ENCODE measurements around the gene ARFRP1.
"Not testable (repeated sequence)": the region's sequence is repeated elsewhere in the genome, so short reads cannot be mapped to it uniquely, and the experiment has no call there.

Gene ARFRP1

DNA sequence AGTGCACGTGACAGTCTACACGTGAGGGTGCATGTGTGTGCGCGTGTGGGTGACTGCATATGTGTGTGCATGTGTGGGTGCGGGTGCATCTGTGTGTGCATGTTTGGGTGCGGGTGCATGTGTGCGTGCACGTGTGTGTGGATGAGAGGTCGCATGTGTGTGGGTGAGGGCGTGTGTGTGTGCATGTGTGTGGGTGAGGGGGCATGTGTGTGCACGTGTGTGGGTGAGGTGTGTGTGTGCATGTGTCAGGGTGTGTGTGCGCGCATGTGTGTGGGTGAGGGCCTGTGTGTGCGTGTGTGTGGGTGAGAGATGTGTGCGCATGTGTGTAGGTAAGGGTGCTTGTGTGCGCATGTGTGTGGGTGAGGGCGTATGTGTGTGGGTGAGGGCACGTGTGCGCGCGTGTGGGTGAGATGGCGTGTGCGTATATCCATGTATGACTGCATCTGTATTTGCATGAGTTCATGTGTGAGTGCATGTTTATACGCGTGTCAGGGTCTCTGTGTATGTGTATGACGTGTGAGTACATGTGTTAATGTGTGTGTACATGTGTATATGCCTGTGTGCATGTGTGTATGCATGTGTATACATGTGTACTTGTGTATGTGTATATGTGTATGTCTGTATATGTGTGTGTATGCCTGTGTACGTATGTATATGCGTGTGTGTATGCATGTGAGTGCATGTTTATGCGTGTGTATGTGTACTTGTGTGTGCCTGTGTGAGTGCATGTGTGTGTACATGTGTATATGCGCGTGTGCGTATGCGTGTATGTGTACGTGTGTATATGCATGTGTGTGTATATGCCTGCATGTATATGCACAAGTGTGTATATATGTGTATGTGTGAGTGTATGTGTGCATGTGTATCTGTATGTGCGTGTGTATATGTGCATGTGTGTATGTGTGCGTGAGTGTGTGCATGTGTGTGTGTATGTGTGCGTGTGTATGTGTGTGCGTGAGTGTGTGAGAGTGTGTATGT, 24.6 kb upstream of the ARFRP1 start:
- no peak for DNase-seq

DNA sequence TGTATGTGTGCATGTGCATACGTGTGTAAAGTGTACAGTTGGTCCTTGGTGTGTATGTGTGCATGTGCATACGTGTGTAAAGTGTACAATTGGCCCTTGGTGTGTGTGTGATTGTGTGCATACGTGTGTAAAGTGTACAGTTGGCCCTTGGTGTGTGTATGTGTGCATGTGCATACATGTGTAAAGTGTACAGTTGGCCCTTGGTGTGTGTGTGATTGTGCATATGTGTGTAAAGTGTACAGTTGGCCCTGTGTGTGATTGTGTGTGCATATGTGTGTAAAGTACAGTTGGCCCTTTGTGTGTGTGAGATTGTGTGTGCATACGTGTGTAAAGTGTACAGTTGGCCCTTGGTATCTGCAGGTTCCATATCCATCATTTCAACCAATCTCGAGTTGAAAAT, 23.6 kb upstream of the ARFRP1 start:
- no peak for DNase-seq

DNA sequence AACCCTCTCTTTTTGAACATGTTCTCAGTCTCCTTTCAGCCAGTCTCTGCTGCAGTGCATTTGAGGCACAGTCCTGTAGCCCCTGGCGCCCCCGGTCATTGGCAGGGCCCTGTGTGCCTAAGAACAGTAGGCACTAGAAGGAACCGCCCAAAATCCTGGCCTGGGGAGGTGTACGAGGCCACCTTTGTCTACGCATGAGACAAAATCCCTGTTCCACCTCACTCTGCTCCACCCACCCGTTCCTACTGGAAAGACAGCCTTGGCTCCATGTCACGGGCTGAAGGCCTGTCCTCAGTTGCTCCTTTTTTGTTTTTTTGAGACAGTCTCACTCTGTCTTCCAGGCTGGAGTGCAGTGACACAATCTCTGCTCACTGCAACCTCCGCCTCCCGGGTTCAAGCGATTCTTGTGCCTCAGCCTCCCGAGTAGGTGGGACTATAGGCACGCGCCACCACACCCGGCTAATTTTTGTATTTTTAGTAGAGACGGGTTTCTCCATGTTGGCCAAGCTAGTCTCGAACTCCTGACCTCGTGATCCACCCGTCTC, 22.5 kb upstream of the ARFRP1 start:
- not testable (repeated sequence) for DNase-seq

DNA sequence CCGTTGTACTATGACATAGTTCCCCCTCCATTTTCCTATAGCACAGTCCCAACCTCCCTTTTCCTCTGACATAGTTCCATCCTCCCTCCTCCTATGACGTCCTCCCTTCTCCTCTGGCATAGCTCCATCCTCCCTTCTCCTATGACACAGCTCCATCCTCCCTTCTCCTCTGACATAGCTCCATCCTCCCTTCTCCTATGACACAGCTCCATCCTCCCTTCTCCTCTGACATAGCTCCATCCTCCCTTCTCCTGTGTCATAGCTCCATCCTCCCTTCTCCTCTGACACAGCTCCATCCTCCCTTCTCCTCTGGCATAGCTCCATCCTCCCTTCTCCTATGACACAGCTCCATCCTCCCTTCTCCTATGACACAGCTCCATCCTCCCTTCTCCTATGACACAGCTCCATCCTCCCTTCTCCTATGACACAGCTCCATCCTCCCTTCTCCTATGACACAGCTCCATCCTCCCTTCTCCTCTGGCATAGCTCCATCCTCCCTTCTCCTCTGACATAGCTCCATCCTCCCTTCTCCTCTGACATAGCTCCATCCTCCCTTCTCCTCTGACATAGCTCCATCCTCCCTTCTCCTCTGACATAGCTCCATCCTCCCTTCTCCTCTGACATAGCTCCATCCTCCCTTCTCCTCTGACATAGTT, 15.3 kb upstream of the ARFRP1 start:
- DNase-seq, result not testable (repeated sequence)

DNA sequence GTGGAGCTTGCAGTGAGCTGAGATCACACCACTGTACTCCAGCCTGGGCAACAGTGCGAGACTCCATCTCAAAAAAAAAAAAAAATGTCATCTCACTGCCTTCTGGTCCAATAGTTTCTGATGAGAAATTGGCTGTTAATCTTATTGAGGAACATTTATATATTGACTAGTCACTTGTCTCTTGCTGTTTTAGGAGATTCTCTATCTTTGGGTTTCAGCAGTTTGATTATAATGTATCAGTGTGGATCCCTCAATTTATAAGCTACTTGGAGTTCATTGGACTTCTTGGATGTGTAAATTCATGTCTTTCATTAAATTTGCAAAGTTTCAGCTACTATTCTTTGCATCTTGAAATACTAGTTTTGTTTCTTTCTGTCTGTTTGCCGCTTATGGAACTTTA, 11.2 kb upstream of the ARFRP1 start:
- DNase-seq, result no peak

DNA sequence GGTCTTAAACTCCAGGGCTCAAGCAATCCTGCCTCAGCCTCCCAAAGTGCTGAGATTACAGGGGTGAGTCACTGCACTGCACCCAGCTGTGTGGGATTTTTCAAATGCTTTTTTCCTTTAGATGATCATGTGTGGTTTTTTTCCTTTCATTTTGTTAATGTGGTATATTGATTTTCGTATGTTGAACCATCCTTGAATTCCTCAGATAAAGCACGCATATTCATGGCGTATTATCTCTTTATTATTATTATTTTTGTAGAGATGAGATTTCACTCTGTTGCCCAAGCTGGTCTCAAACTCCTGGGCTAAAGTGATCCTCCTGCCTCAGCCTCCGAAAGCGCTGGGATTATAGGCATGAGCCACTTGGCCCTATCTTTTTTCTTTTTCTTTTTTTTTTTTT, 7.1 kb upstream of the ARFRP1 start:
- DNase-seq, result no peak

DNA sequence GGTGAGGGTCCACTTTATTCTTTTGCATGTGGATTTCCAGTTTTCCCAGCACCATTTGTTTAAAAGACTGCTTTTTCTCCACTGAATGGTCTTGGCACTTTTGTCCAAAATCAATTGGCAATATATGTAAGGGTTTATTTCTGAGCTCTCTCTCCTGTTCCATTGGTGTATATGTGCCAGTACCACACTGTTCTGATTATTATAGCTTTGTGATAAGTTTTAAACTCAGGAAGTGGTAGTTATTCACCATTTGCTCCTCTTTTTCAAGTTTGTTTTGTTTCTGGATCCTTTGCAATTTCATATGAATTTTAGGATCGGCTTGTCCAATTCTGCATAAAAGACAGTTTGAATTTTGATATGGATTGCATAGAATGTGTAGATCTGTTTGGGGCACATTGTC, 4.4 kb upstream of the ARFRP1 start:
- DNase-seq, result no peak

DNA sequence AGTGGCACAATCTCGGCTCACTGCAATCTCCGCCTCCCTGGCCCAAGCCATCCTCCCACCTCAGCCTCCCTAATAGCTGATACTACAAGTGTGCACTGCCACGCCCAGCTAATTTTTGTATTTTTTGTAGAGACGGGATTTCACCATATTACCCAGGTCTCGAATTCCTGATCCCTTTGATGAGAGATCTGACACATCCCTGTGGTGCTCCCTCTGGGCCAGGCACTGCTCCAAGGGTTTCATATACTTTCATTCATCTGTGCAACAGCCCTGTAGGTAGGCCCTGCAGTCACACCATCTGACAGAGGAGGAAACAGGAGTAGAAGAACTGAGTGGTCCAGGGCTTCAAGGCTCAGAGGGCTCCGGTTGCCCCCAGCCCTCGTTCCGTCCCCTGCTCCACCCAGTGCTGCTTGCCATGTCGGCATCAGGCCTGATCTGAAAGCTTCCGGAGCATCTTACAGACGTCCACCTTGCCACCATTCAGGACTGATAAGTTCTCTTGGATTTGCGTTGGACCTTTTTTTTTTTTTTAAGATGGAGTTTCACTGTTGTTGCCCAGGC, 3.4 kb upstream of the ARFRP1 start:
- DNase-seq, result no peak

DNA sequence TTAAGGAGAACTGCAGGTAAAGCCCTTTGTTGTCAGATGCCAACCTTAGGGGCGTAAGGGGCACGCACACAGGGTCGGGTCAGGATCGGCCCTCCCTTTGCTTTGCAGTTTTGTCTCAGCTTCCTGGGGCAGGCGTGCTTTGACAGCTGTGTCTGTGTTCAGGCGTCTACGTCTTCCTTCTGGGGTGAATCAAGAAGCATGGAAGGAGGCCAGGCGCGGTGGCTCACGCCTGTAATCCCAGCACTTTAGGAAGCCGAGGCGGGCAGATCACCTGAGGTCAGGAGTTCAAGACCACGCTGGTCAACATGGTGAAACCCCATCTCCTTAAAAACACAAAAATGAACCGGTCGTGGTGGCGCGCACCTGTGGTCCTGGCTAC, 1.4 kb upstream of the ARFRP1 start:
- no peak for DNase-seq

DNA sequence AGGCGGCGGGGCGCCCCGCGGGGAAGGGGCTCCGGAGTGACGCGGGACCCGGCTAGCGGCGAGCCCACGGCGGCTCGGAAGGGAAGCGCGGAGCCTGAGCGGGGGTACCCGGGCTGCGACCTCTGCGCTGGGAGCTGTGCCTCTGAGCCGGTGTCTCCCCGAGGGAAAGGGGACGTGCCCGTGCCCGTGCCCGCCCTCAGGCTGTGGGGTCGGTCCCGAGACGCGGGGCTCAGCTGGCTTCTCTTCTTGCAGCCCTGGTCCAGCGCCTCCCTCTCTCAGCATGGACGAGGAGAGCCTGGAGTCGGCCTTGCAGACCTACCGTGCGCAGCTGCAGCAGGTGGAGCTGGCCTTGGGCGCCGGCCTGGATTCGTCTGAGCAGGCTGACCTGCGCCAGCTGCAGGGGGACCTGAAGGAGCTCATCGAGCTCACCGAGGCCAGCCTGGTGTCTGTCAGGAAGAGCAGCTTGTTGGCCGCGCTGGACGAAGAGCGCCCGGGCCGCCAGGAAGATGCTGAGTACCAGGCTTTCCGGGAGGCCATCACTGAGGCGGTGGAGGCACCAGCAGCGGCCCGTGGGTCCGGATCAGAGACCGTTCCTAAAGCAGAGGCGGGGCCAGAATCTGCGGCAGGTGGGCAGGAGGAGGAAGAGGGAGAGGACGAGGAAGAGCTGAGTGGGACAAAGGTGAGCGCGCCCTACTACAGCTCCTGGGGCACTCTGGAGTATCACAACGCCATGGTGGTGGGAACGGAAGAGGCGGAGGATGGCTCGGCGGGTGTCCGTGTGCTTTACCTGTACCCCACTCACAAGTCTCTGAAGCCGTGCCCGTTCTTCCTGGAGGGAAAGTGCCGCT, 749 bp upstream of the ARFRP1 start:
- no peak for DNase-seq

DNA sequence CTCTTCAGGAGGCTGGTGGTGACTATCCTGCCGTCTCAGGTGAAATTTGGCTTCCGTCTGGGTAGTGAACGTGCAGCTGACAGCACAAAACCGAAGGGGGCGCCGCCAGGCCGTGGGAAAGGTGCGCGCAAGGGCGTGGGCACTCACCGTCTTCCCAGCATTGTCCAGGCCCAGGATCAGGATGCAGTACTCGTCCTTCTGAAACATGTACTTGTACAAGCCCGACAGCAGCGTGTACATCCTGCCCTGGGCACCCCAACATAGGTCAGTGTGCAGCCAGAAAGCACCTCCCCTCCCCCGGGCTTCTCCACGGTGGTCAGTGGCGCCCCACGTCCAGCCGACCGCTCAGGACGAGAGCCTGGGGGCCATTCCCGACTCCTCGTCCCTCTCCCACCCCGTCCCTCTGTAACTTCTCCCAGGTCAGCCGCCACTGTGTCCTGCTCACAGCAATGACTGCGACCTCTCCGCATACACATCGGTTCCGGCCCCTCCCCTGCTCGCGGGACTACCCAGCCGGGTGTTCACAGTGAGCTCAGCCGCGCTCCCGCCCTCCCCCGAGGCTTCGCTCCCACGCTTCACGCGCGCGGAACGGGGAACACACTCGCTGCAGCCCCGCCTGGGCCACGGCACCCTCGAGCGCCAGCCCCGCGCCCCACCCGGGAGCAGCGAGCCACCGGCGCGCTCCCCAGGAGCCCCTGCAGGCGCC, 771 bp downstream of the ARFRP1 start:
- no peak for DNase-seq

DNA sequence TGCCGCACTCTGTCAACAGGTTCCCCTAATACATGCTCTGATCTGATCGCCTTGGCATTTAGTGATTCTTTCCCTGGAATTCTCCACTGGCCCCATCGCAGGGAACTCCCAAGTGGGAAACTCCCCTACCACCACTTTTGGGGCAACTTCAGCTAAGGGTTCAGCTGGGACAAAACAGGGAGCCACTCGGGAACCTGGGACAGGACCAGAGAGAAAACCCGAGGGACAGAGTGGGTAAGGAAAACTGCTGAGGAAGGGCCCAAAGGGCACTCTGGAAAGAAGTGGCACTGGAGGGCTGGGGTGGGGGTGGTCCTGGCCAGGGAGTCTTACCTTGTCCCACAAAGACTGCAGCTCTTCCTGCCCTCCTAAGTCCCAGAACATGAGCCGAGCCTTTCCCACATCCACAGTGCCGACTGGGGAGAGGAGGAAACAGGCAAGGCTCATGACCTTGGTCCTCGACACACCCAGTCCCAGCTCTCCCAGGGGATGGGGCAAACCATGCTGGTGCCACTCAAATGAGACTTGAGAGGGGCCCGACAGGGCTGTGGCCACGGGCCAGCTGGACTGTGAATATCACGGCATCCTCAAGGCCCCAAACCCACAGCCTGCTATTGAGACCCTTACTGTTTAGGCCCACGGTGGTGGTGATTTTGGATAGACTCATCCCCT, 1.6 kb downstream of the ARFRP1 start:
- no peak for DNase-seq

DNA sequence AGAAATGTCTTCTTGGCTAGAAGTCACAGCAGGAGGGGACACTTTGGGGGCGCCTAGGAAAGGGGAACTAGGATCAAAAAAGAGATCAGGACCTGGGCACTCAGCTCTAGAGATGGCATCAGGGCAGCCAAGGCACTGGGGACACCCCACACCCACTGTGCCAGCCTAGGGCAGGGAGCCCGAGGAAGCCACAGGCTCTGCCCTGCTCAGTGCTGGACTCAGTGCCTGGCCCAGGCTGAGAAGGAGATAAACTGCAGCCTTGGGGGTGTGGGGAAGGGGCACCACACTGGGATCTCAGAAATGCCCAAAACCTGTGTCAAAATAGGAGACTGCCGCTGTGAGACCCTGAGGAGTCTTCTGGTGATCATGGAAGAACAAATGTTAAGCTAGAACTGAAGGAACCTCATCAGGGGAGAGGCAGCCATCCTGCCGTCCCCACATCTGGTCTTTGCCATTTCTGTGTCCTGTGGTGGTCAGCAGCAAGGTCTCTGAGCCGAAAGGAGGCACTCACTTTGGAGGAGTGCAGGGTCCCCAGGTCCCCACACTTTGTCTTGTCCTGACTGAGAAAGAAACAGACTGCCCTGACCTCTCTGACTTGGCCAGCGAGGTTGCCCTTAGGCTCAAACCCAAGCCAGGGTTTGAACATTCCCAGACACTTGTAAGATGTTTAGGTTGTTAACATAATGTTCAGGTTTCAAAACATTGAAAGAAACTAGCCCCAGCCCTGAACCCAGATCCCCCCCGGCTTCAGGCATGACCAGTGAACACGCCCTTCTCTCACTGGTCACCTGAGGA, 2.3 kb downstream of the ARFRP1 start:
- DNase-seq, result no peak

DNA sequence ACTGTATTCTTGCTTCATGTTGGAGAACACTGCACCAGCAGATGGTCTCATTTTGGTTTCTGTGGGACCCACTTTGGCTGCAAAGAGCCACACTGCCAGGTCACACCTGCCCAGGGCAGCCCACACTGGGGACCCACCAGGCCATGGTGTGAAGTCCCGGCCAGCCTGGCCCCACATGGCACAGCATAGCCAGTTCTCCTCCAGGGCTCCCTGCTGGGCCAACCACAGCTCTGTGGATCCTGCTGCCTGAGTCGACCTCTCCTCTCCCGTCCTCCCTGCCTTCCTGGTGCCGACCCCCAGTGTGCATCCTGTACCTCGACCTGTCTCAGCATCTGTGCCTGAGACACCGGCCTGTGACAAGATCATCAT, 3.0 kb downstream of the ARFRP1 start:
- no peak for DNase-seq

DNA sequence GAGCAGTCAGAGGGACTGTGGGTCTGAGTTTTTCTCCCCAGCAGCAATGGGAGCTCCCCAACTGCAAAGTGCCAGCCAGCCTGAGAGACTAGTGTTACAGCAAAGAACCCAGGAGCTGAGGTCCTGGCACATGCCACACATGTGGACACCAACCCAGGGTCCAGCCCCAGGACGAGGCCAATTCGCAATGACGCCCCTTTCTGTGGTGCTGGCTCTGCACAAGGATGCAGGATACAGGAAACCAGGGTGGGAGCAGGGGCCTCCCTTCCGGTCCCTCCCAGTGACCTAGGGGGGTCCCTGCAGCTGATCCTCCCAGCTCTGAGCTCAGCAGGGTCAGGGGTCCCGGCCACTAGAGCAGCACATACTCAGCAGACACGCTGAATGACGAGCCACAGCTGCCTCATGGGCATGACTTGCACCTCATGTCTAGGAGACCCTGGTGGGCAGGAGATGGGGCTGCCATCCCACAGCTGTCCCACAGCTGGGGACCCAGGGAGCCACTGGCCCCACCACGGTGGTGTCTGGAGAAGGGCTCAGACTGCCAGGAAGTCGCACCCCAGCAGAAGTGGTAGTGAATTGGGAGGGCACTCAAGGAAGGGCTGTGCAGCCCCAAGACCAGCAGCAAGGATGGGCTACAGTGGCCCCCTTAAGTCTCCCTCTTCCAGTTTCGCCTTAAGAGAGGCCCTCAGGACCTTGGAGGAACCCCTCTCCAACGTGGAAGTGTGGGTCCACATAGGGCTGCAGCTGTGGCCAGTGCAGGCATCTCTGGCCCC, 3.6 kb downstream of the ARFRP1 start:
- no peak for DNase-seq

DNA sequence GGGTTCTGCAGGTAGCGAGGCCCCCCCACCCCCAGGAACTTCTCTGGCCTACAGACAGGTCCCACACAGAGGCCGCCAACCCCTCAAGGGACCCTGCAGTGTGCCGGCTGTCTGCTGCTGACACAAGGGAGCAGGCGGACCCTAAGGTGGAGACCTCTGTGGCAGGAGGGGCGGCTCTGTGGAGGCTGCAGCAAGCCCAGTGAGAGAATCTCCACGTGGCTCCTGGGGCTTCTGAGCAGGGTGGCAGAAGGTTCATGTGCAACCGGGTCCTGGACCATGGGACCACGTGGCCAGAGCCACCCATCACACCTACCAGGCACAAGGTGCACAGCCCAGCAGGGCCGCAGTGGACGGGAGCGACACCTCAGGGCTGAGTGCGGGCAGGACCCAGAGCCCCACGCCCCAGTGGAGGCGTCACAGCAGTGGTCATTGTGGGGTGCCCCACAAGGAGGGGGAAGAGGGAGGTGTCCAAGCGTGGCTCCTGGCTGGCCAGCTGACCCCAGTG, 4.3 kb downstream of the ARFRP1 start:
- DNase-seq, result no peak

DNA sequence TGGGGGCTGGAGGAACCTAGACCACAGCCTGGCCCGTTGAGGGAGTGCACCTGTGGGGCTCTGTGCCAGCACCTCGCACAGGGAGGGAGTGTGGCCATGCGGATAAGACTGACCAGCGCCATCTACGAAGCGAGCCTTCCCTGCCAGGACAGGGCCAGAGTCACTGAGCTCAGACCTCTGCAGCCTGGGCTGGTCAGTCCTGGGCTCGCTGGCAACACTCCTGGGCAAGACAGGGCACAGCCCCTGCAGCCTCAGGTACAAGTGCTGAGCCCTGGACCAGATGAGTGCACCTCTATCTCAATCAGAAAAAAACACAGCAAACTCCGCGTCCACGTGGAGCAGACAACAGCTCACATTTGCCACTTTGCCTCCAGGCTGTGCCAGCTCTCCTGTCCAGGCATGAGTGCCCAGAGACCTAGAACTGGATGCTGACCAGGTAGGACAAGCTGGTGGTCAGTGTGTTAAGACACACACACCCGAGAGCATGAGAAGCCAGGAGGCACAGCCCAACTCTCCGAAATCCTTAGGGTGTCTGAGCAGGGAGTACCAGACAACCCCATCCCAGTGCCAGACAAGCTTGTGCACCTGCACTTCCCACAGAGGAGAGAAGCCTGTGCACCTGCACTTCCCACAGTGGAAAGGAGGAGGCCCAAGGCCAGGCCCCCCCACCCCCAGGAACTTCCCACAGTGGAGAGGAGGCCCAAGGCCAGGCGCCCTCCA, 4.9 kb downstream of the ARFRP1 start:
- DNase-seq, result no peak

DNA sequence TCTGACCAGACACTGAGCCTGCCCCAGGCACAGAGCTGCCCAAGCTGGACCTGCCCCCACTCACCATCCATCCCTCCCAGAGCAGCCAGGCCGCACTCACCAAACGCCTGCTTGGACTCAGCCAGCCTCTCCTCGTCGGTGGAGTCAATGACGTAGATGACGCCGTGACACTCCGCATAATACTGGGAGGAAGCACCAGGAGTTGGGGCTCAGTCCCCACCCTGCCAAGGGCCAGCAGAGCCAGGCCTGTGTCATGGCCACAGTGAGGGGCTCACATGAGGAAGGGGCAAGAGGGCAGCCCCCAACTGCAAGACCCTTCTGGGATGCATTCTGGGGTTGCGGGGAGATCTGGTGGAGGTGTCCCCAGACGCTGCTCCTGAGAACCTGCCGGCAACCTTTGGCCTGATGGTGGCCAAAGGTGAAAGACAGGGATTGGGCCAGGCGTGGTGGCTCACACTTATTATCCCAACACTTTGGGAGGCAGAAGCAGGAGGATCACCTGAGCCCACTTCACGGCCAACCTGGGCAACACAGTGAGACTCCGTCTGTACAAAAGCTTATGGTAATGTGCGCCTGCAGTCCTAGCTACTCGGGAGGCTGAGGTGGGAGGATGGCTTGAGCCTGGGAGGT, 5.6 kb downstream of the ARFRP1 start:
- no peak for DNase-seq

Measured in GF-D8 (cell line).